GM12891 (cell line): ENCODE data around the gene IP6K1.

Source experiments
- POLR2A ChIP-seq: IDR thresholded peaks from 2 replicates; pipeline ENCODE4 v1.6.1; 2011; ENCODE audit warnings: low read depth, low read length, control low read depth
- POLR2AphosphoS5 ChIP-seq: IDR thresholded peaks from 2 replicates; pipeline ENCODE4 v1.6.1; 2011; ENCODE audit warnings: low read depth, low read length, control low read depth

- TF ChIP-seq POLR2AphosphoS5 (no peak), POLR2A (no peak)
Observed at GRCh38 chr3:49721596-49721895, 64.8 kb downstream of the IP6K1 start.
